HepG2 (cell line): ENCODE measurements around the gene NARF. TPM values are rescaled to one million over a fixed set of nuclear protein-coding genes. Genes with fewer than 3 reads are reported as not detected.
A peak's percentile ranks its signal among the peaks of the same experiment; 100 is the strongest.

Source experiments
- HNRNPL ChIP-seq: fragments of 200-400 bp; formaldehyde crosslinking; IDR thresholded peaks from 2 replicates; pipeline ENCODE4 v1.6.1; 2017; ENCODE audit warnings: mild to moderate bottlenecking, low read depth, low read length
- NR2F1 ChIP-seq, 2 experiments: fragments of 450-650 bp in 1 of 2; formaldehyde crosslinking in 1 of 2; IDR thresholded peaks; 2 replicates each; pipeline versions ENCODE4 v1.5.0 to v1.6.1; 2016 to 2020; ENCODE audit warnings: mild to moderate bottlenecking in 1 of 2, missing compliant biosample characterization in 1 of 2, missing genetic modification reagents in 1 of 2, moderate library complexity in 1 of 2
- PREB ChIP-seq: sonication (generic); formaldehyde crosslinking; IDR thresholded peaks from 2 replicates; pipeline ENCODE4 v1.4.0; 2020; ENCODE audit warnings: missing genetic modification reagents
- RAD21 ChIP-seq: fragments of 450-650 bp; formaldehyde crosslinking; IDR thresholded peaks from 2 replicates; pipeline ENCODE4 v1.5.0; 2020; ENCODE audit warnings: mild to moderate bottlenecking
- RCOR2 ChIP-seq: IDR thresholded peaks from 2 replicates; pipeline ENCODE4 v1.6.1; 2016; ENCODE audit warnings: missing biosample characterization, missing genetic modification reagents
- SOX6 ChIP-seq, 2 experiments: fragments of 450-650 bp in 1 of 2; sonication (generic) in 1 of 2; formaldehyde crosslinking in 1 of 2; IDR thresholded peaks; 2 replicates each; pipeline versions ENCODE4 v1.4.0 to v1.6.1; 2017 to 2020; ENCODE audit warnings: antibody characterized with exemption in 1 of 2, mild to moderate bottlenecking in 1 of 2, missing genetic modification reagents in 1 of 2
- TARDBP ChIP-seq: sonication (generic); formaldehyde crosslinking; IDR thresholded peaks from 2 replicates; pipeline ENCODE4 v1.8.0; 2022; ENCODE audit warnings: mild to moderate bottlenecking, missing genetic modification reagents
- TFE3 ChIP-seq: IDR thresholded peaks from 2 replicates; pipeline ENCODE4 v1.6.1; 2016
- ZFP36L2 ChIP-seq: sonication (generic); formaldehyde crosslinking; IDR thresholded peaks from 2 replicates; pipeline ENCODE4 v1.4.0; 2020; ENCODE audit warnings: missing genetic modification reagents
- ZMAT5 ChIP-seq: sonication (generic); formaldehyde crosslinking; IDR thresholded peaks from 2 replicates; pipeline ENCODE4 v1.5.0; 2020; ENCODE audit warnings: mild to moderate bottlenecking, low read depth, missing genetic modification reagents, borderline replicate concordance
- ZNF460 ChIP-seq: sonication (generic); formaldehyde crosslinking; IDR thresholded peaks from 2 replicates; pipeline ENCODE4 v1.5.1; 2020; ENCODE audit warnings: missing genetic modification reagents, mild to moderate bottlenecking, borderline replicate concordance
- ZNF547 ChIP-seq: sonication (generic); formaldehyde crosslinking; IDR thresholded peaks from 2 replicates; pipeline ENCODE4 v1.5.1; 2020; ENCODE audit warnings: mild to moderate bottlenecking, missing genetic modification reagents
- ZNF550 ChIP-seq: sonication (generic); formaldehyde crosslinking; IDR thresholded peaks from 2 replicates; pipeline ENCODE4 v1.4.0; 2020; ENCODE audit warnings: mild to moderate bottlenecking, missing genetic modification reagents, borderline replicate concordance
- ZNF619 ChIP-seq: sonication (generic); formaldehyde crosslinking; IDR thresholded peaks from 2 replicates; pipeline ENCODE4 v1.4.0; 2020; ENCODE audit warnings: mild to moderate bottlenecking, missing genetic modification reagents
- ZNF878 ChIP-seq: sonication (generic); formaldehyde crosslinking; IDR thresholded peaks from 2 replicates; pipeline ENCODE4 v1.8.1; 2023; ENCODE audit warnings: mild to moderate bottlenecking, missing genetic modification reagents, moderate library complexity
- polyA plus RNA-seq, 8 experiments: library from polyadenylated mRNA; depleted of rRNA in 3 of 8; stranded (reverse) in 7 of 8; unstranded in 1 of 8; fragments of >200 nt; fragmentation: Illumina TruSeq in 4 of 8; extraction: Trizol in 4 of 8; gene quantifications; 2 replicates each; pipeline versions ENCODE4 v1.2.1 to v1.2.3, GENCODE V29; 2011 to 2016; ENCODE audit warnings: low read depth in 4 of 8, missing spikeins in 1 of 8, mixed read lengths in 1 of 8; ENCODE audit not compliant: insufficient read depth in 1 of 8
- total RNA-seq, 5 experiments: library from RNA; depleted of rRNA; stranded (reverse); fragments of >200 nt; fragmentation: Illumina TruSeq; extraction: Trizol; gene quantifications; 2 replicates each; pipeline ENCODE4 v1.2.3, GENCODE V29; 2016; ENCODE audit warnings: low read depth in 1 of 5
- TF ChIP-seq, protein P1 (sequence below): sonication (generic); formaldehyde crosslinking; IDR thresholded peaks from 2 replicates; pipeline ENCODE4 v1.5.1; 2020; ENCODE audit warnings: missing genetic modification reagents, mild to moderate bottlenecking, borderline replicate concordance
- TF ChIP-seq, protein P2 (sequence below): sonication (generic); formaldehyde crosslinking; IDR thresholded peaks from 2 replicates; pipeline ENCODE4 v1.9.0; 2021; ENCODE audit warnings: mild to moderate bottlenecking, missing genetic modification reagents
- TF ChIP-seq, protein P3 (sequence below): IDR thresholded peaks from 2 replicates; pipeline ENCODE4 v1.6.1; 2016

Gene NARF
- total and polyA plus RNA-seq, 2 of the 13 experiments (the other 11 are each of a cell fraction or from before 2014, with no cell fraction given): 61.1 to 144 TPM

GRCh38 chr17:82449883-82450356, 8.6 kb upstream of the NARF start (continued):
- TF ChIP-seq ZFP36L2 (CRISPR knock-in tag) (no peak), ZNF547 (no peak), SOX6 (IDR thresholded peaks at IDR 0.05) (no peak), SOX6 (CRISPR knock-in tag; IDR thresholded peaks at IDR 0.05) (no peak), RCOR2 (CRISPR knock-in tag) (no peak), ZMAT5 (CRISPR knock-in tag) (no peak), RAD21 (CRISPR knock-in tag) (no peak), NR2F1 (CRISPR knock-in tag; IDR thresholded peaks at IDR 0.05) (no peak), ZNF878 (CRISPR knock-in tag) (peak; percentile 53; the same call in 1 of the 2 replicates), ZNF460 (CRISPR knock-in tag) (peak; percentile 78), HNRNPL (no peak), ZNF550 (CRISPR knock-in tag) (no peak), PREB (CRISPR knock-in tag) (0 out of 2 replicates have a peak, but pooled peaks have one; percentile 38), TFE3 (CRISPR knock-in tag) (no peak), TARDBP (no peak), ZNF619 (CRISPR knock-in tag) (no peak)
- TF ChIP-seq, protein P1, sequence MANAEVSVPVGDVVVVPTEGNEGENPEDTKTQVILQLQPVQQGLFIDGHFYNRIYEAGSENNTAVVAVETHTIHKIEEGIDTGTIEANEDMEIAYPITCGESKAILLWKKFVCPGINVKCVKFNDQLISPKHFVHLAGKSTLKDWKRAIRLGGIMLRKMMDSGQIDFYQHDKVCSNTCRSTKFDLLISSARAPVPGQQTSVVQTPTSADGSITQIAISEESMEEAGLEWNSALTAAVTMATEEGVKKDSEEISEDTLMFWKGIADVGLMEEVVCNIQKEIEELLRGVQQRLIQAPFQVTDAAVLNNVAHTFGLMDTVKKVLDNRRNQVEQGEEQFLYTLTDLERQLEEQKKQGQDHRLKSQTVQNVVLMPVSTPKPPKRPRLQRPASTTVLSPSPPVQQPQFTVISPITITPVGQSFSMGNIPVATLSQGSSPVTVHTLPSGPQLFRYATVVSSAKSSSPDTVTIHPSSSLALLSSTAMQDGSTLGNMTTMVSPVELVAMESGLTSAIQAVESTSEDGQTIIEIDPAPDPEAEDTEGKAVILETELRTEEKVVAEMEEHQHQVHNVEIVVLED: no peak; the same call in 1 of the 2 replicates
- TF ChIP-seq, protein P2, sequence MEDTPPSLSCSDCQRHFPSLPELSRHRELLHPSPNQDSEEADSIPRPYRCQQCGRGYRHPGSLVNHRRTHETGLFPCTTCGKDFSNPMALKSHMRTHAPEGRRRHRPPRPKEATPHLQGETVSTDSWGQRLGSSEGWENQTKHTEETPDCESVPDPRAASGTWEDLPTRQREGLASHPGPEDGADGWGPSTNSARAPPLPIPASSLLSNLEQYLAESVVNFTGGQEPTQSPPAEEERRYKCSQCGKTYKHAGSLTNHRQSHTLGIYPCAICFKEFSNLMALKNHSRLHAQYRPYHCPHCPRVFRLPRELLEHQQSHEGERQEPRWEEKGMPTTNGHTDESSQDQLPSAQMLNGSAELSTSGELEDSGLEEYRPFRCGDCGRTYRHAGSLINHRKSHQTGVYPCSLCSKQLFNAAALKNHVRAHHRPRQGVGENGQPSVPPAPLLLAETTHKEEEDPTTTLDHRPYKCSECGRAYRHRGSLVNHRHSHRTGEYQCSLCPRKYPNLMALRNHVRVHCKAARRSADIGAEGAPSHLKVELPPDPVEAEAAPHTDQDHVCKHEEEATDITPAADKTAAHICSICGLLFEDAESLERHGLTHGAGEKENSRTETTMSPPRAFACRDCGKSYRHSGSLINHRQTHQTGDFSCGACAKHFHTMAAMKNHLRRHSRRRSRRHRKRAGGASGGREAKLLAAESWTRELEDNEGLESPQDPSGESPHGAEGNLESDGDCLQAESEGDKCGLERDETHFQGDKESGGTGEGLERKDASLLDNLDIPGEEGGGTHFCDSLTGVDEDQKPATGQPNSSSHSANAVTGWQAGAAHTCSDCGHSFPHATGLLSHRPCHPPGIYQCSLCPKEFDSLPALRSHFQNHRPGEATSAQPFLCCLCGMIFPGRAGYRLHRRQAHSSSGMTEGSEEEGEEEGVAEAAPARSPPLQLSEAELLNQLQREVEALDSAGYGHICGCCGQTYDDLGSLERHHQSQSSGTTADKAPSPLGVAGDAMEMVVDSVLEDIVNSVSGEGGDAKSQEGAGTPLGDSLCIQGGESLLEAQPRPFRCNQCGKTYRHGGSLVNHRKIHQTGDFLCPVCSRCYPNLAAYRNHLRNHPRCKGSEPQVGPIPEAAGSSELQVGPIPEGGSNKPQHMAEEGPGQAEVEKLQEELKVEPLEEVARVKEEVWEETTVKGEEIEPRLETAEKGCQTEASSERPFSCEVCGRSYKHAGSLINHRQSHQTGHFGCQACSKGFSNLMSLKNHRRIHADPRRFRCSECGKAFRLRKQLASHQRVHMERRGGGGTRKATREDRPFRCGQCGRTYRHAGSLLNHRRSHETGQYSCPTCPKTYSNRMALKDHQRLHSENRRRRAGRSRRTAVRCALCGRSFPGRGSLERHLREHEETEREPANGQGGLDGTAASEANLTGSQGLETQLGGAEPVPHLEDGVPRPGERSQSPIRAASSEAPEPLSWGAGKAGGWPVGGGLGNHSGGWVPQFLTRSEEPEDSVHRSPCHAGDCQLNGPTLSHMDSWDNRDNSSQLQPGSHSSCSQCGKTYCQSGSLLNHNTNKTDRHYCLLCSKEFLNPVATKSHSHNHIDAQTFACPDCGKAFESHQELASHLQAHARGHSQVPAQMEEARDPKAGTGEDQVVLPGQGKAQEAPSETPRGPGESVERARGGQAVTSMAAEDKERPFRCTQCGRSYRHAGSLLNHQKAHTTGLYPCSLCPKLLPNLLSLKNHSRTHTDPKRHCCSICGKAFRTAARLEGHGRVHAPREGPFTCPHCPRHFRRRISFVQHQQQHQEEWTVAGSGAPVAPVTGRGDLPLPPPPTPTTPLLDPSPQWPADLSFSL: no peak
- TF ChIP-seq, protein P3, sequence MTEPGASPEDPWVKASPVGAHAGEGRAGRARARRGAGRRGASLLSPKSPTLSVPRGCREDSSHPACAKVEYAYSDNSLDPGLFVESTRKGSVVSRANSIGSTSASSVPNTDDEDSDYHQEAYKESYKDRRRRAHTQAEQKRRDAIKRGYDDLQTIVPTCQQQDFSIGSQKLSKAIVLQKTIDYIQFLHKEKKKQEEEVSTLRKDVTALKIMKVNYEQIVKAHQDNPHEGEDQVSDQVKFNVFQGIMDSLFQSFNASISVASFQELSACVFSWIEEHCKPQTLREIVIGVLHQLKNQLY (CRISPR knock-in tag): no peak
